Measurements from ENCODE around the gene GIGYF2.

The GIGYF2 gene

DNA sequence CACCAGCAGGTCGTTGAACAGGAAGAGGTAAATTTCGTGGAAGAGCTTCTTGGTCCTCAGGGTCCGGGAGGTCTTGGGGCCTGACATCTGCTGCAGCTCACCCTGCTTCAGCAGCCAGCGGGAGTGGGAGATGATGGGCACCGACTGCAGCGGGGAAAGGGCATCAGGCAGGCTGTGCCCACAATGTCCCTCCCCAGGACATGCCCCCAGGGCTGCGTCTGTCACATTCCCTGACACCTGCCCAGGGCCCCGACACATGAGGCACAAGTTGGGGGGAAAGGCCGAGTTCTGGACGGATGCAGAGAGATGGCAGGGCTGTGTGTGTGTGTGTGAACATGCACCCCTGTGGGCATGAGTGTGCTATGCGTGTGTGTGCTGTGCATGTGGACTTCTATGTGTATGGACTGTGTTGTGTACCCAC, 186.9 kb downstream of the GIGYF2 start:
- no peak for DNase-seq

DNA sequence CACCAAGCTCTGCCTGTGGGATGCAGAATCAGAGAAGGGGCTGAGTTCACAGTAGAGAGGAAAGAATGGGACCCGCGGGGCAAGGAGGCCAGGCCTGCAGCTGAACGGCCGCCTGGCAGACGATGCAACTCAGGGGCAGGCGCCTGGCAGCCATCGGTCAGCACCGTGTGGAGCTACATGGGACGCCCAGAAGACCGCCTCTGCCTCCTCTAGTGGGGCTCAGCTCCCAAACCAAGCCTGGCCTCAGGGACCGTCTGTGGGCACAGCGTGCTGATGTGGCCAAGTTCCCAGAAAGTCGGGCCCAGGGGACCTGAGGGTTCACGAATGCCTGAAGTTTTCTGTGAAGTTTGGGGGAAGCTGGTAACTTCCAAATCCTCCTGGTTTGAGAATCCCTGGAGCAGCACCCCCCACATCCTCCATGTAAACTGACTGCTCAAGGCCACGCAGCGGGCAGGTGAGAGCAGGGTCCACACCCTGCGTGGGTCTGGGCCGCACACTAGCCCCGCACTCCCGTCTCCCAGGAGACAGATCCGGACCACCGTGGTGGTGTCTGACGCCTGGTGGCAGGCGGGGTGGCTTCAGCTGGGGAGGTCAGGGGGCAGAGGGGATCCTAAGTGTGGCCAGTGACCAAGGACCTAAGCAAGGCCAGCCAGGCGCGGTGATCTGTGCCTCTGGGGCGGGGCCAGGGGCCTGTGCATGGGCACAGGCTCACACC, 187.6 kb downstream of the GIGYF2 start:
- DNase-seq: no peak

DNA sequence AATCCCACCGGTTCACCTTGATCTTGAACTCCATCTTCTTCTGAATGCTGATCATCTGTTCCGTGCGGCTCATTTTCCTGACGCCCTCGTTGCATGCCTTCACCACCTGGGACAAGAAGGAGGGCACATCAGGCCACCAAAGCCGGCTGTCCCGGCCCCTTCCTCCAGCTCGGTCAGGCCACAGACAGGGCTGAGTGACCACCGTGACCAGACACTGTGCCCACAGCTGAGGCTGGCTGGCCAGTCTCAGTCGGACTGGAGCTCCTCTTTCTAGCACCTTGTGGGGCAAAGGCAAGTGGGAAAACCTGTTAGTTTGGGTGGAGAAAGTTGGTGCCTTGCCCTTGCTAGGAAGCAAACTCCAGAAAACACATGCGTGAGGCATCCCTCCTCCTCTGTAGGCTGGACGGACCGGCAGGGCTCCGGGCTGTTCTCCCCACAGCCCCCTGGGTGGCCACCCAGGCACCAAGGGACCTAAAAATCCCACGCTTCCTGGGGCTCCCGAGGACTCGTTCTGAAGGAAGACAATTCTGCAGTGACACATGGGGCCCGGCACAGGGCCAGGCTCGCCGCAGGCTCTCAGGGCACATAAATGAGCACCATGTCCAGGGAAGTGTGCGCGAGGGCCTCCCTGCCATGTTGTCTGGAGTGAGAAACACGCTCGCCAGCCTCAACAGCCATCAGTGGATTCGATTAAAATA, 188.3 kb downstream of the GIGYF2 start:
- DNase-seq: no peak

DNA sequence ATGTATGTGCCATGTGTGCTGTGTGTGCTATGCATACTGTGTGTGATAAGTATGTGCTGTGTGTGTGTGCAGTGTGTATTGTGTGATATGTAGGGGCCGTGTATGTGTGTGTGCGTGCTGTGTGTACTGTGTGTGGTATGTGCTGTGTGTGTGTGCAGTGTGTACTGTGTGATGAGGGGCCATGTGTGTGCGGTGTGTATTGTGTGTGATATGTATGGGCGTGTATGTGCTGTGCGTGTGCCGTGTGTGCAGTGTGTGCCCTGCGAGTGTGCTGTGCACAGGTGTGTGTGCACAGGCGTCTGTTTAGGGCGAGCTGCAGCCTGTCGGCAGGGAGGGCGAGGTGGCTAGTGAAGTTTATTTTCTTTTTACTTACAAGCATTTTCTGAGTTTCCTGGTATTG, 189.0 kb downstream of the GIGYF2 start:
- DNase-seq: no peak

DNA sequence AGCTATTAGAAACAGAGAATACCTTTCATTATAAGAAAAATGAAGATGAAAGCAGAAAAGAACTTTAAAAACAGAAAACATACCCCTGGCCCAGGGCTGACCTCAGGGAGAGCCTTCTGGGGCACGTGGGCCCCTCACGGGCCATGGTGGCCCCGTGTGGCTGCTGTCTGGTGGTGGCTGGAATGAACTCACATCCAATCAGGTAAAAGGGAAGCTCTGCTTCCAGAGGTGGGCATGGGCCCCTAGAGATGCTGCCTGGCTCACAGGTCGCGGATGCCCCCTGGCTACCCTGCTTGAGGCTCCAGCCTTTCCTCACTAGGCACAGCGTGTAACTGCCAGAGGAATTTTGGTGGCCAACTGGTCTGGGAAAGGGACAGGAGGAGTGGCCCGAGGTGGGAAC, 189.5 kb downstream of the GIGYF2 start:
- no peak for DNase-seq

DNA sequence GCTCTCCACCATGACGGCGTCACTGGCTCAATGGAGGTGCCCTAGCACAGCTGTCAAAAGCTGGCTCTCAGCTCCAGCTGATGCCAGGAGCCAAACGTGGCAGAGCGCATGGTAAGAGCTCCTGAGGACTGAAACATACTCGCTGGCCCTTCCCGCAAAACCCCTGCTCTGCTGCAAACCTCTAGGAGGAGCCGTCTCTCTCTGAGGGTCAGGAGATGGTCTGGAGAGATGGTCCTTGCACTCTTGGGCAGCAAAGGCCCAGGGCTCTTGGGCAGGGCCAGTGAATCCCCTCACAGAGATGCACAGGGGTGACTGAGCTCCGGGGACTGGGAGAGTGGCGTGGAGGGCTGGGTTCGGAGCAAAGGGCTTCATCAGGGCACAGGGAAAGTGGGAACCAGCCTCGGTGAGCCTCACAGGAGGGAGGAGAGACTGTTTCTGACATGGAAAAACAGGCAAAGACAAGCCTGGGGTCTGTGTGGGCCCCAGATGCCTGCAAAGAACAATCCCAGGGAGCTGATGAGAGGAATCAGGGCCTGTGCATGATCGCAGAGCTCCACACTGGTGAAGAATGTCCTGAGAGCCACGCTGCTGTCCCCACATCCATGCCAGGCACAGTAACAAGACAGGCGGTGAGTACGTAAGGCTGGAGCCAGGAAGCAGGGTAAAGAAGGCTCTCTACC, 190.2 kb downstream of the GIGYF2 start:
- DNase-seq: no peak

DNA sequence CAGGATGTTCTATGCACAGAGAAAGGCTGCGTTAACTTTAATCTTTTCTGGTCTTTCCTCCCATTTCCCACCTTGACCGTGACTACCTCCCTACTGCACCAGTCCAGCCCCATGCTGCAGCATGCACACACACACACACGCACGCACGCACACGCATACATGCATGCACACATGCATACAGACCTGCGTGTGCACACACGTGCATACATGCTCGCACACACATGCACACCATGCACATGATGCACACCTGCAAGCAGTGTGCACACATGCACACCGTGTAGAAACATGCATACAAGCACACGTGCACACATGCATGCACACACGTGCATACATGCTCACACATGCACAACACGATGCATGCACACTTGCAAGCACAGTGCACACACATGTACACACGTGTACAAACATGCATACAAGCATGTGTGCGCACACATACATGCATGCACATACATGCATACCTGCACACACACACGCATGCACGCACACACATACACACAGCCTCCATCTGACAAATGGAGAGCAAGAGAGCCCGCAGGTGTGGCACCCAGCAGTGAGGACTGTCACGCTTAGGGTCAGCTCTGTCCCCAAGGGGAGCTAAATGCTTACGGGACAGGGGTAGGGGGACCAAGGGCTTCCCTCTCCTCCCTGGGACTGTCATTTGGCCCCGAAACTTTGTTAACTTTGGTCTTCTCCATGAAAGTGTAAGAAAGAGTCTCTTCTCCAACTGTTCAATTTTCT, 191.1 kb downstream of the GIGYF2 start:
- DNase-seq: no peak

DNA sequence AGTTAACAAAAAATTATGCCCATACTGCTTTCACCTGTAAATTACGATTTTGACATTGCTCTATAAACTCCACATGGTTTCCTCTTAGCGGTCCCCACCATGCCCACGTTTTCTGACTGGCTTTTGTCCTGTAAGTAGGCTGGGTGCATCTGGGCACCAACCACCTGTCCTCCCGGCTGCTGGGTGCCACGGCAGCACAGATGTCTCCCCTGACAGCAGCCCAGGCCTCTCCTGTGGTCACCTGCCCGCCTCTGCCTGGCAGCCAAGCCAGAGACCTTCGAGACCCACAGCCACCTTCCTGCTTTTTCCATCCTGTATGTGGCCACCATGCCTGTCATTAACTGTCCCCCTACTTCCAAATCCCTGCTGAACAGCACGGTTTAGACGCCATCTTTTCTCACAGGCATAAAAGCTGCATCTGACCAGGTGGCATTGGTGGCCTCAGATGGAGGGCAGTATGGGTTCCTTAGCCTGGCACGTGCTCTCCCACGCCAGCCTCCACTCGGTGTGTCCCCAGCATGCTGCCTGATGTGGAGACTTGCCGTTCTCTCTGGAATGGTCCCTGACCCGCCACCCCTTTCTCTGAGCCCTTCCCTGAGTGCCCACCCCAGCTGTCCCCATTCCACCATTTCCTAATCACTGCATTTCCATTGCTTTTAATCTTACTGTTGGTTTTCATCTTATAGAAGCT, 191.9 kb downstream of the GIGYF2 start:
- DNase-seq: no peak

DNA sequence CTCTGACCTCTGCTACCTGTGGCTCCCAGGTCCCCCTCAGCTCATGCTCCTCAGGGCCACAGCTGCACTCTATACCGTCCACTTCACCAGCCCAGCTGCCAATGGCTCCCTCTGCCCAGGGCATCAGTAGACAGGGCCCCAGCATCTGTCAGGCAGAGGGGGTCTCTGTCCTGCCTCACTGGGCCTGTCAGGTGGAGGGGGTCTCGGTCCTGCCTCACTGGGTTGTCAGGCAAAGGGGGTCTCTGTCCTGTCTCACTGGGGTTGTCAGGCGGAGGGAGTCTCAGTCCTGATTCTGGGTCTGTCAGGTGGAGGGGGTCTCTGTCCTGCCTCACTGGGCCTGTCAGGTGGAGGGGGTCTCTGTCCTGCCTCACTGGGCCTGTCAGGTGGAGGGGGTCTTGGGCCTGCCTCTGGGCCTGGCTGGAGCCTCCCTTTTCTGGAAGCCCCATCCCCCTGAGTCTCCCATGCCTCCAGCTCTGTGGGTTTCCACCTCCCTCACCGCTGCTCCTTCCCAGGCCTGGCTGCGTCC, 192.8 kb downstream of the GIGYF2 start:
- DNase-seq: no peak

DNA sequence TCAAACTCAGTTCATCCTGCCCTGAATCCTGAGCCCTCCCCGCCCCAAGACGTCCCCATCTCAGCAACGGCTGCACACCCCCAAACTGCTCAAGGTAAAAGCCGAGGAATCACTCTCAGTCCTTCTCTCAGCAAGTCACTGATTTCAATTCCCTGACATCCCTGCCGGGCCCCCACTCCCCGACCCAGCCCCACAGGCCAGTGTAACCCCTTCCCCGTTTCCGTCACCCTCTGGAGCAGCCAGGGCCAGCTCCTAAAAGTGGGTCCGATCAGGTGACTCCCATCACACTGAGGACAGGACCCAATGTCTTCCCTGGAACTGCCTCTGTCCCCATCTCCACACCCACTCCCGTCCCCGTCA, 193.4 kb downstream of the GIGYF2 start:
- no peak for DNase-seq

DNA sequence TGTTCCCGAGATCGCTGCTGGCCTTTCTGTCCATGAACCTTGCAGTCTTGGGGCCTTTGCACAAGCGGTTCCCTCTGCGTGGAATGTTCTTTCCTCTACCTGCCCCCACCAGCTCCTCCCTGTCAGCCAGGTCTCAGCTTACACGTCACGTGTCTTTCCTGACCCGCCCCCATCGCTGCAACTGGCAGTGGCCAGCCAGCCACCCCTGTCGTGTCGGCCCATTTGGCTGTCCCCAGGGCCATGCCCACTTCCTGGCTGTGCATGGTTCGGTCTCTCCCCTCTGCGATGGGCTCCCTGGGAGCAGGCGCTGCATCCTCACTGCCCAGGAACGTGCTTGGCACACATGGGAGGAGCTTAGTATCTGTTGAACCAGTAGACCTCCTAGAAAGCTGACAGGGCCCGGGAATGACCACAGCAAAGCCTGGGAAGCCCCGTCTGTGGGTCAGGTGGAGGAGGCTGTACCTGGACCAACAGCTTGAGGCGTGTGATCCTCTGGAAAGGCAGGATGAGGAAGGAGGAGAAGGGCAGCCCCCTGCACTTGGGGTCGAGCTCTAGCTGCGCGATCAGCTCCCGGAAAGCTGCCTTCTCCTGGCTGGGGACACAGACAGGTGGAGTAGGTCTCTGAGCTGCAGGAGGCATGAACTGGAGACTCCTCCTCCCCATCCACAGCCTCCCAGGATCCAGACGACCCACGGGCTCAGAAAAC, 193.9 kb downstream of the GIGYF2 start:
- peak; percentile 76 for DNase-seq

DNA sequence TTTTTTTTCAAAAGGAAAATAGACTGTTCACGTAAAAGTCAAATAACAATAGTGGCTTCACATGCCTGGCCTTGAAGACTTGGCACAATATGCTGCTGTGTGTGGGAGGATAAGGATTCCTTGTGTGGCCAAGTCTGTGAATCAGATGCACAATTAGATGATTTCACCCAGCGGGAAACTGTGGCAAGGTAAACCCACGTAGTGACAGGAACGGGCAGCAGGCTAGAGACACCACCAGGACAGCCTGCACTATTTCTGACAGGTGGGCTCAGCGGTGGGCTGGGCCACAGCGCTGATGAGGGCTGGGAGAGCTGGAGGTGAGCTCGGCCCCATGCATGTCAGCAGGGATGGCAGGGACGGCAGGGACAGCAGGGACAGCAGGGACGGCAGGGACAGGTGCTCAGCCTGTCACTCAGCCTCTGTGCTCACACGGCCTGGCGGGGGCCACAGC, 194.5 kb downstream of the GIGYF2 start:
- DNase-seq: no peak

DNA sequence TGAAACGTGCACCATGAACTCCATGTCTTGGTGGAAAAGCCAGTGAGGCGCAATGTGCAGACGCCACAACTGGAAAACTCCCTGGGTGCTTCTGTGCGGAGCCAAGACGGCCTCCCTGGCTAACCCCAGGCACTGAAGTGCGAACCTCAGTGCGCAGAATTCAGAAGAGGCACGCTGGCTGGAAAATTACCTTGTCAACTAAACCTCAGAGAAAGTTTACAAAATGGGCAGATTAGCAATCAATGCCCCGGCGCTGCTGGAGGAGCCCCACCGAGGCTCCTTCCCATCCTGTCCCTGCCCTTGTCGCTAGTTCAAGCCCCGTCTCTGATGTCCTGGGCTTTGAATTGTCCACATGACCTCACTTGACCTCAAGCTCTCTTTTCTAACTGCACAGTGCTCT, 195.1 kb downstream of the GIGYF2 start:
- no peak for DNase-seq

DNA sequence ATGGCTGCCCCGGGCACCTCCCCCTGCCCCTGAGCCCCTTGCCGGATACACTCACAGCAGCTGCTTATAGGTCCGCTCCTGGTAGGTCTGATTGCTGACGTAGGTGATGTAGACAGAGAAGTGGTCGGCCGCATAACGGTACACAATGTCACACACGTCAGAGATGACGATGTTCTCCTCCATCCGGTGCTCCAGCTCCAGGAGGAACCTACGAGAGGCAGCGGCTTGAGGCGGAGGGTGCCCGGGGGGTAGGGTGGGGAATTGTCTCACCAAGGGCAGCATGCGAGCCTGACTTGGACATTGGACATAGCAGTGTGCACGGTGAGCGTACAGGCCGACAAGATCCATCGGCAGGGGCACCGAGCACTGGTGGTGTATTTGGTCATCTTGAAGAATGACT, 195.7 kb downstream of the GIGYF2 start:
- DNase-seq: no peak

DNA sequence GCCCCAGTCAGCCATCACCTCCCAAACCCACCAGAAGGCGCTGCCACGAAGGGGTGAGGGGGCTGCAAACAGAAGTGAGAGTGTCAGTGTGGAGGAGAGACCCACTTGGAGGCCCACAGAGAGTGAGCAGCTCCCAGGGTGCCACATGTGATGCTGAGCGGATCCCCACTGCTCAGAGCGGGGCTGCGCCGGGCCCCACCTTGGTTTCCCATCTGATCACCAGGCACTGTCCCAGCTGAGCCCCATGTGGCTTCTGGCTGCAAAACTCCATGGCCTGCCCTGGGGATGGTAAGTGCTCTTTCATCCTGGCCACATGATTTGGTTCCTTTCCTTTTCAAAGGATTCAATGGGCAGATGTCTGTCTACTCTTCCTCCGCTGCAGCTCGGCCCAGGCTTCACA, 196.7 kb downstream of the GIGYF2 start:
- no peak for DNase-seq

DNA sequence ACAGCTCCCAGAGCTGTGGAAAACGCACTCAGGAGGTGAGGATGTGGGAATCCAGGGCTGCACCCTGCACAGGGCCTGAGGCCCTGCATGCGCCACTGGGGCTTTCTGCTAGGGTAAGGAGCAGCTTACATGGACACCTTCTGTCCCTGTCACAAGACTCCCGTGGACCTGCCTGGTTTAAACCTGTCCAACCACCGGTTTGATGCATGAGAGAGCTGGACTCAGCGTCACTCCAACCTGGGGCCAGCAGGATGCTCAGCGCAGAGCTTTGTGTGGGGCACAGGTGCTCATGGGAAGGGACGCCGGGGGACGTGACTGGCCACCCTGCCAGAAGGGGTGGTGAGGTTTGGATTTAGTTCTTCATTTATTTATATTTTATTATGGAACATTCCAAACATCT, 197.1 kb downstream of the GIGYF2 start:
- DNase-seq: no peak

DNA sequence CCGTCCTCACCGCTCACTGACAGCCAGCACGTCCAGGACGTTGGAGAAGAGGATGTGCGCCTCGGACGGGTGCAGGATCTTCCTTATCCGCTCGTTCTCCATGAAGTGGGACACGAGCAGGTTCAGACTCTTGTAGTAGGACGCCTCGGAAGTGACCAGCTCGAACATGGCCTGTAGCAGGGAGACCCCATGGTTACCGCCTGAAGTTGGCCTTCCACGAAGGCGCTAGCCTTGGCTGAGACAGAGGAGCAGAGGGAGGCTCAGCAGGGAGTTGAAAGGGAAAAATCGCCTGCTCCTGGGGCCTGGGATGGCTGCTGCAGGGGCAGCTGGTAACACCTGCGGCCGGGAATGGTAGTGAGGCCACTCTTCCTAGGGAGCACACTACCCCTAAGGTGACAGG, 197.6 kb downstream of the GIGYF2 start:
- no peak for DNase-seq

DNA sequence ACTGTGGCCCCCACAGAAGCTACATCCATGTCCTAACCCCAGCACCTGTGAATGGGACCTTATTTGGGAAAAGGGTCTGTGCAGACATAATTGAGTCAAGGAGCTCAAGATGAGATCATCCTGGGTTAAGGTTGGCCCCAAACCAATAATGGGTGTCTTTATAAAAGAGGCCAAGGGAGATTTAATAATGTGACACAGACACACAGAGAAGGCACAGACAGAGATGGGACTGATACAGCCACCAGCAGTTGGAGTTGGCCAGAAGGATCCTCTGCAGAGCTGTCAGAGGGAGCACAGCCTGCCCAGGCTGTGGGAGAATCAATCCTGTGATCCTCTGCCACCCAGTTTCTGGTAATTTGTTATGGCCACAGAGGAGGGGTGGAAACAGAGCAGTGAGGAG, 199.0 kb downstream of the GIGYF2 start:
- DNase-seq: no peak

DNA sequence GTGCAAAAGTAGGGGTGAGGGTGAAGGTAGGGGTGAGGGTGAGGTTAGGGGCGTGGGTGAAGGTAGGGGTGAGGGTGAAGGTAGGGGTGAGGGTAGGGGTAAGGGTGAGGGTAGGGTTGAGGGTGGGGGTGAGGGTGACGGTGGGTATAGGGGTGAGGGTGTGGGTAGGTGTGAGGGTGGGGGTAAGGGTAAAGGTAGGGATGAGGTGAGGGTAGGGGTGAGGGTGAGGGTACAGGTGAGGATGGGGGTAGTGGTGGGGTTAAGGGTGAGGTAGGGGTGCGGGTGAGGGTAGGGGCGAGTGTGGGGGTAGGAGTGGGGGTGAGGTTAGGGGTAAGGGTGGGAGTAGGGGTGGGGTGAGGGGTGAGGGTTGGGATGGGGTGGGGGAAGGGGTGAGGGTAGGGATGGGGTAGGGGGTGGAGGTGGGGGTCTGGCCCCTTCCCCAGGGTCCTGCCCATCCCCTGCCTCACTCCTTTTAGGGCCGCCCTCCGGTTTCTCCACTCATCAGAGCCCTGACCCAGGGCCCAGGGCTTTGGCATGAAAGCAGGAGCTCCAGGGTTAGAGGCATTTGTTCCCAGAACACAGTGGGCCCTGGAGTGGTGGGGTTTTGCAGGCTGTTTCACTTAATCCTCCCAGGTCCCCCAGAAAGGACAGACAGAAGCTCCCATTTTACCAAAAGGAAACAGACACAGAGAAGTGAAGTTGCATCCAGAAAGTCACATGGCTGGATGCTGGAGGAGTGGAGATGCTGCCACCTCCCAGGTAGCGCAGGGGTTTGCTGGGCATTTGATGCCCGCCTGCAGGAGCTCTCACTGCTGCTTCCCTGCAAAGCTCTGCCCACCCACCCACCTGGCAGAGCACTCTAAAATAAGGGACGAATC, 199.8 kb downstream of the GIGYF2 start:
- DNase-seq: no peak

DNA sequence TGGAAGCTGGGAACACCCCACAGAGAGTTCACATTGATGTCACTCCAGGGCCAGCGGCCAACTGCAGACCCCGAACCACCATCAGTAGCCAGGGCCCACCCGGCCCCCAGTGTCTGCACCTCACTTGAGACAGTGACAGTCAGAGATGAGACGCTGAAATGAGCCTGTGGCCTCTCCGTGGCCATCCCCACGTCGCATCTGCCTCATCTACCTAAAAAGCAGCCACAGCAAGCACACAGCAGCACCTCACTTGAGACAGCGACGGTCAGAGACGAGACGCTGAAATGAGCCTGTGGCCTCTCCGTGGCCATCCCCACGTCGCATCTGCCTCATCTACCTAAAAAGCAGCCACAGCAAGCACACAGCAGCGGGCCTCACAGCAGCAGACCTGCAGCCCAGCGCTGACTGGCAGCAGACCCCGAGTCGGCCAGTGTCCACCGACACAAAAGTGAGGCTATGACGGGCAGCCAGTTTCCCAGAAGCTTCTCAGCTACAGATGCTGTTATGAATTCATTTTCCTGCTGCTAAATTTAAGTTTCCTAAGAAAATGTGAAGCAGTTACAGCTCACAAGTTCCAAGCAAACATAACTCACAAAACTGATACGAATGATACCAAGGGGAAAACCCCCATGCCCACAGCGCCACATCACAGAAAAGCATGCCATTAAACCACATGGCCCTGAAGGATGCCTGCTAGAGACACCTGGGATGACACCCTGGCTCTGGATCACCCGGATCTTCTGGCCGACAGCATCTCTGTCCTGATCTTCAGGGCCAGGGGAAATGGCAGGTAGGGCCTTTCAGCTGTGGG, 200.7 kb downstream of the GIGYF2 start:
- no peak for DNase-seq
